Measurements from ENCODE around the gene CNDP1. TPM values are rescaled to one million over a fixed set of nuclear protein-coding genes. Genes with fewer than 3 reads are reported as not detected.

Gene CNDP1
- total and polyA plus RNA-seq, 2 experiments from 2014 or later = not detected

- no peak for TF ChIP-seq CTCF (IDR thresholded peaks at IDR 0.05; ENCODE audit: low read depth, low read length)
- H3K36me3 ChIP-seq = no peaks in the 10 kb centered on the region
- no peaks in the 10 kb centered on the region for H3K27me3 ChIP-seq
- H3K4me3 ChIP-seq = no peak overlapping the region
- H3K9me3 ChIP-seq (ENCODE audit: low read depth) = no peaks in the 10 kb centered on the region
- DNase-seq (ENCODE audit: low read depth in 1 of 2, low spot score in 1 of 2) = peak in 1 of 2 donors; percentile 77
- H3K27ac ChIP-seq = no peak overlapping the region
- no peaks in the 10 kb centered on the region for H3K4me1 ChIP-seq (ENCODE audit: low read depth)
Observed at GRCh38 chr18:74631623-74632350, 97.5 kb downstream of the CNDP1 start.

GRCh38 chr18:74632351-74632679 lies 98.0 kb downstream of the CNDP1 start:
- TF ChIP-seq CTCF (IDR thresholded peaks at IDR 0.05; ENCODE audit: low read depth, low read length) = no peak
- Histone ChIP-seq H3K4me1 (ENCODE audit: low read depth) (no peaks in the 10 kb centered on the region), H3K27ac (no peak overlapping the region), H3K36me3 (no peaks in the 10 kb centered on the region), H3K27me3 (no peaks in the 10 kb centered on the region), H3K4me3 (no peak overlapping the region), H3K9me3 (ENCODE audit: low read depth) (no peaks in the 10 kb centered on the region)
- no peak for DNase-seq (ENCODE audit: low read depth in 1 of 2, low spot score in 1 of 2)

GRCh38 chr18:74632856-74633255 lies 98.6 kb downstream of the CNDP1 start:
- Histone ChIP-seq H3K27me3 (no peaks in the 10 kb centered on the region), H3K27ac (no peak overlapping the region), H3K4me3 (no peak overlapping the region), H3K36me3 (no peaks in the 10 kb centered on the region), H3K4me1 (ENCODE audit: low read depth) (no peaks in the 10 kb centered on the region), H3K9me3 (ENCODE audit: low read depth) (no peaks in the 10 kb centered on the region)
- DNase-seq (ENCODE audit: low read depth in 1 of 2, low spot score in 1 of 2) = no peak
- TF ChIP-seq CTCF (IDR thresholded peaks at IDR 0.05; ENCODE audit: low read depth, low read length) = no peak

- no peak overlapping the region for H3K4me3 ChIP-seq
- no peak for TF ChIP-seq CTCF (IDR thresholded peaks at IDR 0.05; ENCODE audit: low read depth, low read length)
- H3K27me3 ChIP-seq = no peaks in the 10 kb centered on the region
- no peaks in the 10 kb centered on the region for H3K36me3 ChIP-seq
- H3K4me1 ChIP-seq (ENCODE audit: low read depth) = no peaks in the 10 kb centered on the region
- H3K9me3 ChIP-seq (ENCODE audit: low read depth) = no peaks in the 10 kb centered on the region
- H3K27ac ChIP-seq = no peak overlapping the region
- DNase-seq (ENCODE audit: low read depth in 1 of 2, low spot score in 1 of 2) = no peak
Observed at GRCh38 chr18:74633652-74634352, 99.5 kb downstream of the CNDP1 start.

GRCh38 chr18:74635224-74635975 lies 101.1 kb downstream of the CNDP1 start:
- DNase-seq (ENCODE audit: low read depth in 1 of 2, low spot score in 1 of 2) = no peak
- H3K4me1 ChIP-seq (ENCODE audit: low read depth) = no peaks in the 10 kb centered on the region
- no peak overlapping the region for H3K4me3 ChIP-seq
- H3K36me3 ChIP-seq = no peaks in the 10 kb centered on the region
- TF ChIP-seq CTCF (IDR thresholded peaks at IDR 0.05; ENCODE audit: low read depth, low read length) = no peak
- H3K27ac ChIP-seq = no peak overlapping the region
- H3K9me3 ChIP-seq (ENCODE audit: low read depth) = no peaks in the 10 kb centered on the region
- no peaks in the 10 kb centered on the region for H3K27me3 ChIP-seq

Other genes with a start within 250 kb of the CNDP1 start
- gene CYB5A, start 242.5 kb upstream of the CNDP1 start, total RNA-seq = 150 and 207 TPM in 2 replicates
- 201 and 231 TPM in 2 replicates for gene CYB5A, start 242.5 kb upstream of the CNDP1 start, polyA plus RNA-seq
- gene C18orf63, start 218.7 kb upstream of the CNDP1 start, total RNA-seq = not detected in 2 replicates
- not detected in 2 replicates for gene C18orf63, start 218.7 kb upstream of the CNDP1 start, polyA plus RNA-seq
- not detected in 2 replicates for gene DIPK1C, start 77.2 kb upstream of the CNDP1 start, total RNA-seq
- gene DIPK1C, start 77.2 kb upstream of the CNDP1 start, polyA plus RNA-seq = not detected in 2 replicates
- 78.4 and 79.2 TPM in 2 replicates for gene CNDP2, start 38.1 kb upstream of the CNDP1 start, total RNA-seq
- gene CNDP2, start 38.1 kb upstream of the CNDP1 start, polyA plus RNA-seq = 74.8 and 114 TPM in 2 replicates
- 4.2 and 8.0 TPM in 2 replicates for gene ZNF407, start 63.4 kb downstream of the CNDP1 start, total RNA-seq
- 4.6 and 4.8 TPM in 2 replicates for gene ZNF407, start 63.4 kb downstream of the CNDP1 start, polyA plus RNA-seq

Data from cardiac muscle cell (in vitro differentiated cells and primary cell).